Lung (tissue), 12 donors: Measurements from ENCODE around the gene DCAF7. TPM values are rescaled to one million over a fixed set of nuclear protein-coding genes. Genes with fewer than 3 reads are reported as not detected.

Experiments used
- ATAC-seq: fragments of 200-7000 bp; cut with Tn5 transposase; one replicate; pipeline ENCODE4 v1.9.1; 2020; ENCODE audit warnings: moderate number of reproducible peaks; ENCODE audit not compliant: insufficient read depth, low FRiP score
- DNase-seq, 3 donors: peaks; one replicate each; pipeline ENCODE4 v3.0.0-alpha.2; 2013 to 2017
- H3K27ac ChIP-seq, 2 donors: one replicate each; pipeline ENCODE4 v1.5.1; 2013; ENCODE audit warnings: mild to moderate bottlenecking in 2 of 2, moderate library complexity in 2 of 2, control low read depth in 1 of 2, inconsistent platforms in 1 of 2, low read depth in 1 of 2, low read length in 1 of 2
- H3K27me3 ChIP-seq, 3 donors: one replicate each; pipeline ENCODE4 v1.5.1; 2013; ENCODE audit warnings: low read length in 2 of 3; ENCODE audit not compliant: control insufficient read depth in 3 of 3, insufficient read depth in 3 of 3
- H3K36me3 ChIP-seq, 4 donors: one replicate each; pipeline ENCODE4 v1.5.1; 2013; ENCODE audit warnings: low read length in 4 of 4, mild to moderate bottlenecking in 1 of 4, moderate library complexity in 1 of 4; ENCODE audit not compliant: control insufficient read depth in 4 of 4, insufficient read depth in 4 of 4
- H3K4me1 ChIP-seq, 5 donors: one replicate each; pipeline ENCODE4 v1.5.1; 2013; ENCODE audit warnings: low read length in 5 of 5, mild to moderate bottlenecking in 2 of 5, moderate library complexity in 1 of 5; ENCODE audit not compliant: control insufficient read depth in 5 of 5, insufficient read depth in 5 of 5
- H3K4me3 ChIP-seq: one replicate; pipeline ENCODE4 v1.5.1; 2013; ENCODE audit warnings: mild to moderate bottlenecking, control low read depth, moderate library complexity
- H3K9ac ChIP-seq, 2 donors: one replicate each; pipeline ENCODE4 v1.5.1; 2013; ENCODE audit warnings: low read length in 2 of 2, control low read depth in 1 of 2; ENCODE audit not compliant: insufficient read depth in 1 of 2
- H3K9me3 ChIP-seq, 4 donors: one replicate each; pipeline ENCODE4 v1.5.1; 2013; ENCODE audit warnings: low read length in 3 of 4, mild to moderate bottlenecking in 1 of 4, moderate library complexity in 1 of 4; ENCODE audit not compliant: control insufficient read depth in 4 of 4, insufficient read depth in 3 of 4
- CTCF ChIP-seq: IDR thresholded peaks from 2 replicates; pipeline ENCODE4 v1.5.1; 2012; ENCODE audit warnings: mild to moderate bottlenecking; ENCODE audit errors: control extremely low read depth, extremely low read depth
- WGBS, 2 donors: extraction: QIAGEN DNeasy Blood & Tissue Kit; methylation state at CpG; one replicate each; pipeline ENCODE4 v1.1.7; 2013; 5-methylcytosine and 5-hydroxymethylcytosine counted together
- polyA plus RNA-seq, 2 donors: library from polyadenylated mRNA; stranded (reverse); fragments of 200-250 nt; gene quantifications; one replicate each; pipeline ENCODE4 v1.2.1, GENCODE V29; 2013
- total RNA-seq, 2 donors: library from RNA; depleted of rRNA in 1 of 2; stranded (reverse); fragments of >200 nt in 1 of 2; gene quantifications; one replicate each; pipeline ENCODE4 v1.2.1, GENCODE V29; 2014 to 2021
- donor health status: control.
- donor health status: control.
- donor health status: Bipolar disorder and iron deficiency.
- donor health status: healthy.
- donor health status: DM: yes; HTN: yes; CAD: no.

Gene DCAF7
- total and polyA plus RNA-seq, 4 donors, result 21.7 to 76.6 (median 44.1) TPM

GRCh38 chr17:63563339-63563738, 13.1 kb downstream of the DCAF7 start:
- H3K27ac ChIP-seq, result no peak overlapping the region
- WGBS, 2 donors, result 96 to 98% methylated on average over 2 of the region's 2 CpGs
- TF ChIP-seq CTCF, result no peak
- peaks cover 0 to 2% (median 0%) of the 10 kb centered on the region in 4 donors for H3K36me3 ChIP-seq
- DNase-seq, result no peak
- H3K27me3 ChIP-seq, result no peaks in the 10 kb centered on the region
- H3K4me3 ChIP-seq, result no peak overlapping the region
- H3K4me1 ChIP-seq, result peaks cover 0 to 4% (median 0%) of the 10 kb centered on the region in 5 donors
- H3K9ac ChIP-seq, result no peak overlapping the region
- no peak for ATAC-seq
- no peaks in the 10 kb centered on the region for H3K9me3 ChIP-seq

- no peak overlapping the region for H3K4me3 ChIP-seq
- H3K27me3 ChIP-seq, result no peaks in the 10 kb centered on the region
- no peaks in the 10 kb centered on the region for H3K9me3 ChIP-seq
- H3K9ac ChIP-seq, result no peak overlapping the region
- no peak overlapping the region for H3K27ac ChIP-seq
- TF ChIP-seq CTCF, result no peak
- H3K36me3 ChIP-seq, result peaks cover 0 to 5% (median 0%) of the 10 kb centered on the region in 4 donors
- WGBS, 2 donors, result 96 to 98% methylated on average over 5 of the region's 5 CpGs
- DNase-seq (no peak), ATAC-seq (no peak)
- peaks cover 0 to 4% (median 0%) of the 10 kb centered on the region in 5 donors for H3K4me1 ChIP-seq
Measured at GRCh38 chr17:63564562-63564961, 14.3 kb downstream of the DCAF7 start.

GRCh38 chr17:63567229-63567628, 17.0 kb downstream of the DCAF7 start:
- no peak overlapping the region for H3K9ac ChIP-seq
- peaks cover 0 to 4% (median 0%) of the 10 kb centered on the region in 5 donors for H3K4me1 ChIP-seq
- H3K27me3 ChIP-seq, result no peaks in the 10 kb centered on the region
- DNase-seq, result no peak
- 91 to 100% methylated on average over 1 of the region's 1 CpG for WGBS, 2 donors
- H3K4me3 ChIP-seq, result no peak overlapping the region
- no peak for TF ChIP-seq CTCF
- peaks cover 0 to 5% (median 0%) of the 10 kb centered on the region in 4 donors for H3K36me3 ChIP-seq
- ATAC-seq, result no peak
- no peaks in the 10 kb centered on the region for H3K9me3 ChIP-seq
- no peak overlapping the region for H3K27ac ChIP-seq

- Histone ChIP-seq H3K9ac (no peak overlapping the region), H3K27me3 (no peaks in the 10 kb centered on the region), H3K27ac (no peak overlapping the region), H3K4me3 (no peak overlapping the region), H3K36me3 (peaks cover 0 to 5% (median 0%) of the 10 kb centered on the region in 4 donors), H3K9me3 (no peaks in the 10 kb centered on the region), H3K4me1 (peaks cover 0 to 3% (median 0%) of the 10 kb centered on the region in 5 donors)
- ATAC-seq (no peak), DNase-seq (no peak)
- no peak for TF ChIP-seq CTCF
- WGBS, 2 donors, result 86 to 89% methylated on average over 8 of the region's 8 CpGs
Measured at GRCh38 chr17:63568563-63568962, 18.3 kb downstream of the DCAF7 start.
